ENCODE results near the gene SERPINA6.
"Not testable (repeated sequence)": the region's sequence is repeated elsewhere in the genome, so short reads cannot be mapped to it uniquely, and the experiment has no call there.

GRCh38 chr14:94264195-94264594 lies 58.9 kb downstream of the SERPINA6 start:
- TF ChIP-seq CTCF, EP300 (IDR thresholded peaks at IDR 0.05): not testable (repeated sequence)
